ENCODE data around the gene TAF6. TPM values are rescaled to one million over a fixed set of nuclear protein-coding genes. Genes with fewer than 3 reads are reported as not detected.
A peak's percentile ranks its signal among the peaks of the same experiment; 100 is the strongest.

The TAF6 gene
- total and polyA plus RNA-seq, 9 of the 15 experiments (the other 6 are each of a cell fraction or from before 2014, with no cell fraction given), result 0.78 to 78.7 (median 21.3) TPM

DNA sequence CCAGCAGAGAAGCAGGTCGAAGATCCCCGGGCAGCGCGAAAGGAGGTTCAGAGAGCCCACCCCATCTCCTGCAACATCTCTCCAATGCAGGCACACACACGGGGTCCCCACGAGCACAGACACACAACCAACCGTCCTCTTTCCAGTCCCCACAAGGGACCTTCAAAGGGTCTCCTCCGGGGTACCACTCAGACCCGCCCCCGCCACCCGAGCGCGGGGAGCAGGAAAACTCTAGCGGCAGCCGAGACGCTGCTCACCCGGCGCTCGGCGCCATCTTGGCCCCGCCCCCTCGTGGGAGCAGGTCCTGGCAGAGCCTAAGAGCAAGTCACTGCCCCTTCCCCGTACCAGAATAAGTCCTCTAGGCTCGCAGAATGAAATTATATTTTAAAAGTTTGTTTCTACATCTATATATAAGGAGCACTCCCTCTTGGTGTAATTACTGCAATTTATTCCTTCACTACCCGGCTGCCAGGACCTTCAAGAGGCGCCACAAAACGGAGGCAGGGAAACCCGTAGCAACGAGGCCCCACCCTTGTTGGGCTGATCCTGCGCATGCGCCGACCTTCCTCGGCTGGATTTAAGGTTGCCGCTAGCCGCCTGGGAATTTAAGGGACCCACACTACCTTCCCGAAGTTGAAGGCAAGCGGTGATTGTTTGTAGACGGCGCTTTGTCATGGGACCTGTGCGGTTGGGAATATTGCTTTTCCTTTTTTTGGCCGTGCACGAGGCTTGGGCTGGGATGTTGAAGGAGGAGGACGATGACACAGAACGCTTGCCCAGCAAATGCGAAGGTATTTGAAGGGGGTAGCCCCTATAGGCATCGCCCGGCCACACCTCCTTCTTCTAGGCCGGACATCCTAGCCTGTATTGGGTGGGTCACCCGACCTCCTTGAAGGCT is at the start of gene TAF6, which contains the start of gene CNPY4 (continued):
- TF ChIP-seq MNT (conservative IDR thresholded peaks at IDR 0.05) (peak; percentile 93 to 96), CCNT2 (IDR thresholded peaks at IDR 0.05; ENCODE audit: borderline replicate concordance, extremely low read depth, insufficient read length, low read depth, low read length) (peak; percentile 44), PTTG1 (tag; IDR thresholded peaks at IDR 0.05; ENCODE audit: low read depth) (no peak), TAF1 (IDR thresholded peaks at IDR 0.05; ENCODE audit: control insufficient read depth, extremely low read depth, insufficient read depth, low read length, severe bottlenecking) (peak; percentile 100), TAF9B (IDR thresholded peaks at IDR 0.05; ENCODE audit: partially characterized antibody) (peak; percentile 100), ATF7 (IDR thresholded peaks at IDR 0.05) (peak; percentile 84; the same call in 1 of the 2 replicates), SMAD2 (IDR thresholded peaks at IDR 0.05; ENCODE audit: low read depth, low read length) (no peak), ZNF717 (CRISPR knock-in tag; IDR thresholded peaks at IDR 0.05) (no peak), ZBED1 (IDR thresholded peaks at IDR 0.05) (no peak), EGR1 (conservative IDR thresholded peaks at IDR 0.05) (peak; percentile 93), HDGF (IDR thresholded peaks at IDR 0.05) (no peak), KLF16 (IDR thresholded peaks at IDR 0.05) (no peak), ZNF76 (CRISPR knock-in tag; IDR thresholded peaks at IDR 0.05; ENCODE audit: borderline replicate concordance) (0 out of 2 replicates have a peak, but pooled peaks have one; percentile 47), POLR2A (conservative IDR thresholded peaks at IDR 0.05) (peak; percentile 93), COPS2 (conservative IDR thresholded peaks at IDR 0.05) (no peak), MAZ (CRISPR knock-in tag; conservative IDR thresholded peaks at IDR 0.05 in 1 of 2, IDR thresholded peaks at IDR 0.05 in 1 of 2) (peak; percentile 97 to 99), ZNF224 (CRISPR knock-in tag; IDR thresholded peaks at IDR 0.05) (no peak), ZNF133 (CRISPR knock-in tag; IDR thresholded peaks at IDR 0.05) (no peak), TARDBP (IDR thresholded peaks at IDR 0.05) (no peak), ZNF551 (CRISPR knock-in tag; IDR thresholded peaks at IDR 0.05) (no peak), NONO (IDR thresholded peaks at IDR 0.05; ENCODE audit: low read depth in 2 of 2, low read length in 1 of 2) (peak in 1 of 2 experiments; percentile 21; a peak in 2 of 4 replicates), CHCHD3 (CRISPR knock-in tag; IDR thresholded peaks at IDR 0.05) (0 out of 2 replicates have a peak, but pooled peaks have one; percentile 56), ASH1L (IDR thresholded peaks at IDR 0.05; ENCODE audit: borderline replicate concordance, low read depth, partially characterized antibody) (peak; percentile 67)
- TF ChIP-seq, protein P1, sequence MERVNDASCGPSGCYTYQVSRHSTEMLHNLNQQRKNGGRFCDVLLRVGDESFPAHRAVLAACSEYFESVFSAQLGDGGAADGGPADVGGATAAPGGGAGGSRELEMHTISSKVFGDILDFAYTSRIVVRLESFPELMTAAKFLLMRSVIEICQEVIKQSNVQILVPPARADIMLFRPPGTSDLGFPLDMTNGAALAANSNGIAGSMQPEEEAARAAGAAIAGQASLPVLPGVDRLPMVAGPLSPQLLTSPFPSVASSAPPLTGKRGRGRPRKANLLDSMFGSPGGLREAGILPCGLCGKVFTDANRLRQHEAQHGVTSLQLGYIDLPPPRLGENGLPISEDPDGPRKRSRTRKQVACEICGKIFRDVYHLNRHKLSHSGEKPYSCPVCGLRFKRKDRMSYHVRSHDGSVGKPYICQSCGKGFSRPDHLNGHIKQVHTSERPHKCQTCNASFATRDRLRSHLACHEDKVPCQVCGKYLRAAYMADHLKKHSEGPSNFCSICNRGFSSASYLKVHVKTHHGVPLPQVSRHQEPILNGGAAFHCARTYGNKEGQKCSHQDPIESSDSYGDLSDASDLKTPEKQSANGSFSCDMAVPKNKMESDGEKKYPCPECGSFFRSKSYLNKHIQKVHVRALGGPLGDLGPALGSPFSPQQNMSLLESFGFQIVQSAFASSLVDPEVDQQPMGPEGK (CRISPR knock-in tag; IDR thresholded peaks at IDR 0.05; ENCODE audit: borderline replicate concordance), result 0 out of 2 replicates have a peak, but pooled peaks have one; percentile 46
- TF ChIP-seq, protein P2, sequence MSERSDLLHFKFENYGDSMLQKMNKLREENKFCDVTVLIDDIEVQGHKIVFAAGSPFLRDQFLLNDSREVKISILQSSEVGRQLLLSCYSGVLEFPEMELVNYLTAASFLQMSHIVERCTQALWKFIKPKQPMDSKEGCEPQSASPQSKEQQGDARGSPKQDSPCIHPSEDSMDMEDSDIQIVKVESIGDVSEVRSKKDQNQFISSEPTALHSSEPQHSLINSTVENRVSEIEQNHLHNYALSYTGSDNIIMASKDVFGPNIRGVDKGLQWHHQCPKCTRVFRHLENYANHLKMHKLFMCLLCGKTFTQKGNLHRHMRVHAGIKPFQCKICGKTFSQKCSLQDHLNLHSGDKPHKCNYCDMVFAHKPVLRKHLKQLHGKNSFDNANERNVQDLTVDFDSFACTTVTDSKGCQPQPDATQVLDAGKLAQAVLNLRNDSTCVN (CRISPR knock-in tag; IDR thresholded peaks at IDR 0.05), result peak; percentile 88; the same call in 1 of the 2 replicates

All from K562 (cell line).